ENCODE data around the gene STAT5B. TPM values are rescaled to one million over a fixed set of nuclear protein-coding genes. Genes with fewer than 3 reads are reported as not detected.

Gene STAT5B
- total and polyA plus RNA-seq, 2 of the 13 experiments (the other 11 are each of a cell fraction or from before 2014, with no cell fraction given), result 21.0 to 42.8 TPM

GRCh38 chr17:42248351-42249179 is 27.6 kb downstream of the STAT5B start (continued):
- 0 out of 2 replicates have a peak, but pooled peaks have one; percentile 83 for TF ChIP-seq MYNN (CRISPR knock-in tag; IDR thresholded peaks at IDR 0.05; ENCODE audit: low read depth)
- no peak for TF ChIP-seq SNRNP70 (IDR thresholded peaks at IDR 0.05; ENCODE audit: low read depth, low read length)
- TF ChIP-seq ZNF367 (CRISPR knock-in tag; IDR thresholded peaks at IDR 0.05; ENCODE audit: borderline replicate concordance), result no peak
- TF ChIP-seq ZNF589 (CRISPR knock-in tag; conservative IDR thresholded peaks at IDR 0.05), result no peak
- peak; percentile 94 for TF ChIP-seq ETV5 (CRISPR knock-in tag; IDR thresholded peaks at IDR 0.05; ENCODE audit: borderline replicate concordance)
- TF ChIP-seq ZKSCAN5 (CRISPR knock-in tag; IDR thresholded peaks at IDR 0.05), result no peak
- TF ChIP-seq HOXA9 (CRISPR knock-in tag; IDR thresholded peaks at IDR 0.05; ENCODE audit: borderline replicate concordance), result no peak
- no peak for TF ChIP-seq ZNF235 (CRISPR knock-in tag; IDR thresholded peaks at IDR 0.05; ENCODE audit: borderline replicate concordance)
- TF ChIP-seq ZBTB40 (IDR thresholded peaks at IDR 0.05), result no peak
- TF ChIP-seq ZBTB40 (CRISPR knock-in tag; IDR thresholded peaks at IDR 0.05), result no peak
- TF ChIP-seq CERS6 (CRISPR knock-in tag; IDR thresholded peaks at IDR 0.05), result no peak
- no peak for TF ChIP-seq NFRKB (IDR thresholded peaks at IDR 0.05)
- TF ChIP-seq AKAP8 (CRISPR knock-in tag; IDR thresholded peaks at IDR 0.05), result no peak
- TF ChIP-seq THAP7 (CRISPR knock-in tag; IDR thresholded peaks at IDR 0.05), result no peak
- TF ChIP-seq MBNL3 (CRISPR knock-in tag; conservative IDR thresholded peaks at IDR 0.05), result no peak
- TF ChIP-seq TGIF2 (CRISPR knock-in tag; IDR thresholded peaks at IDR 0.05), result no peak; the same call in 1 of the 2 replicates
- no peak for TF ChIP-seq MTA3 (CRISPR knock-in tag; IDR thresholded peaks at IDR 0.05)
- TF ChIP-seq ZFYVE20 (CRISPR knock-in tag; IDR thresholded peaks at IDR 0.05; ENCODE audit: borderline replicate concordance, low read depth), result no peak
- TF ChIP-seq NFE2L2 (IDR thresholded peaks at IDR 0.05; ENCODE audit: low read length), result no peak
- no peak for TF ChIP-seq RFX5 (IDR thresholded peaks at IDR 0.05; ENCODE audit: low read depth, low read length)
- no peak for TF ChIP-seq TOPORS (CRISPR knock-in tag; IDR thresholded peaks at IDR 0.05)
